GM18519 (cell line): ENCODE data around the gene QKI.
A peak's percentile ranks its signal among the peaks of the same experiment; 100 is the strongest.
"Not testable (repeated sequence)": the region's sequence is repeated elsewhere in the genome, so short reads cannot be mapped to it uniquely, and the experiment has no call there.

Experiments
- ATAC-seq: cut with Tn5 transposase; IDR thresholded peaks from one replicate; pipeline ENCODE4 v1.9.1; 2021; ENCODE audit warnings: mild to moderate bottlenecking, moderate library complexity; ENCODE audit not compliant: unreplicated experiment, low FRiP score

QKI gene

DNA sequence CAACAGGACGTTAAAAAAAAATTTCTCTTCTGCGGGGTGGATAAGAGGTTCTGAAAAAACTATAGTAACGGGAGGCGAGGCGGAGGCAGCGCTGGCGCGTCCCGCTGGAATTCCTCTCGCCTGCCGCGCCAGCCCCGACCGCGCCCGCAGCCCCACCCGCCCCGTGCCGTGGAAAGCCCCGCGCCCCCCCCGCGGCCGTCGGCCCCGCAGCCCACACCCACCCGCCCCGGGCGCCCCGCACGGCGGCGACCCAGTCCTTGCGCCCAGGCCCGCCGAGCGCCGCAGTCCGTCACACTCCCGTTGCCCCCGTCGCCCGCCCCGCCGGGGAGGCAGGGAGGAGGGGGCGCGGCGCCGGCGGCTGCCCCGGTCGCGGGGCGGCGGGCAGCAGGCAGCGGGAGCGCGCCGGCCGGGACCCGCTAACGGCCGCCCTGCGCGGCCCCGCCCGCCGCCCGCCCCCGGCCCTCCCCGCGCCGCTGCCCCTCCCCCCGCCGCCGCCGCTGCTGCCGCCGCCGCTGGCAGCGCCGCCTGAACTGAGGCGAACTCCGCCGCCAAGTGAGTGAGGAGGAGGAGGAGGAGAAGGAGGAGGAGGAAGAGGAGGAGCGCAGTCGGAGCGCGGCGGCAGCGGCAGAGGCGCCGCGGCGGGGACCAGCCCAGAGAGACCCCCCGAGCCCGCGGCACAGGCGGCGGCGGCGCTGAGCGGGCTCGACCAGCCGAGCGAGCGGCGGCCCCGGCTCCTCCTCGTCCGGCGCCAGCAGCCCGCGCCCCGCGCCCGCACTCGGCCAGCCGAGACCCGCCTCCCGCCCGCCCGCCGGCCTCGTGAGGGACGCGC lies at the start of gene QKI:
TSS of gene QKI (plus strand) at position 602 of the 829 bp plus-strand sequence. CDS start 476 bp downstream, outside the sequence.
- peak; percentile 24 for ATAC-seq

DNA sequence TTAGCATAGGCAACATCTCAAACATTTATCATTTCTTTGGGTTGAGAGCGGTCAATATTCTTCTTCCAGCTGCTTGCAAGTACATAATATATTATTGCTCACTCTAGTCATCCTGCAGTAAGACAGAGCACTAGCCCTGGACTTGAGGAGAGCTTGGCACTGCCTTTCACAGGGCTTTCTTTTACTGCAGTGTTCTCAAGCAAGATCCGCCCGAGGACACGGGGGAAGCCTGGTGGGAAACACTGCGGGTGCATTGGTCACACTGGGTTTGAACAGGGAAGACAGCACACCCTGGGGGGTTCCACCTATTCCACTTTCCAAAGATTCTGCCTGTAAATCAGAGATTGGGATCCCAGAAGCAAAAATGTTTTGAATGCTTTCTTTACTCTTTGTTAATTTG lies 48.2 kb upstream of the QKI start:
- ATAC-seq: no peak

- ATAC-seq: no peak
Observed at GRCh38 chr6:163367497-163368183, 46.9 kb upstream of the QKI start.

DNA sequence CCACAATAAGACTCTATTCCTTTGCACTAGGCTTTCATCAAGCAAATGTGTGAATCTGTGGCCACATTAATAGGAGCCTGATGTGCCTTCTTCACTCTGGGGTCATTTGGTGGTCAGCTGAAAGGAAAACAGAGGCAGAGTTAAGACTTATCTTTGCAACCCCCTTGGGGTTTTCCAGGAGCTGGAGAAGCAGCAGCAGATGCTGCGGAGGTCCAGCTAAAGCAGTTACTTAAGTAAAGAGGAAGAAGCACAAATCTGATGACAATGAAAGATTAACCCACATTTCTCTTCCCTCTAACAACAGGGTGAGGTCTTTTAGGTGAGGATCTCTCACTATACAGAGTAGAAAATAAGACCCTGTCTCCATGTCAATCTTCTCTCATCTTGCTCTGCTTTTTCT lies 45.4 kb upstream of the QKI start:
- no peak for ATAC-seq

GRCh38 chr6:163369628-163370365 lies 44.7 kb upstream of the QKI start:
- no peak for ATAC-seq

DNA sequence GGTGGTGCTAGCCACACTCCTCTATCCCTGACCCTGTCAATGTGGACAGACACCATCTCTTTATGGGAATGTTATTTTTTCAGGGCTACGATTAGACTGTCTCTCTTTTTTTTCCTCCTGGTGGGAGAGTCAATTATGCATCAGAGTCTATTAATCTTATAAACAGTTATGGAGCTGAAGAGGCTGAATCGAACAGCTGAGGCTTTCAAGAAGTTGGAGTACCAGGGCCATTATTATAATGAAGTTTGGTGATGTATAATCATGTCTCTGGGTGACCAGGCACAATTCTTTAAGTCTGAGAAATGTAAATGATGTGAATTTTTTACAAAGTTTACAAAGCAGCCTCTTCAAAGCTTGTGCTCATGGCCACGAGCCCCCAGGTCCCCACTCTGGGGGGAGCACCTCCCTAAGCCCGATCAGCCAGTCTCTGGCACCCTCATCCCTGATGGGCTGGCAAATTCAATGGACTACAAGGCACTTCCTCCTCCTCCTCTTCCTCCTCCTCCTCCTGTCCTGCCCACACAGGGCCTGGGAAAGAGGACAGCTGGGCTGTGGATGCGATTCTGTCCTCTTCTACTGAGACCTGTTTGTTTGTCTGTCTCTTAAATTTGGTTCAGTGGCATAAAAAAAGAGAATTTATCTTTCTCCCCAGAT lies 43.9 kb upstream of the QKI start:
- no peak for ATAC-seq

DNA sequence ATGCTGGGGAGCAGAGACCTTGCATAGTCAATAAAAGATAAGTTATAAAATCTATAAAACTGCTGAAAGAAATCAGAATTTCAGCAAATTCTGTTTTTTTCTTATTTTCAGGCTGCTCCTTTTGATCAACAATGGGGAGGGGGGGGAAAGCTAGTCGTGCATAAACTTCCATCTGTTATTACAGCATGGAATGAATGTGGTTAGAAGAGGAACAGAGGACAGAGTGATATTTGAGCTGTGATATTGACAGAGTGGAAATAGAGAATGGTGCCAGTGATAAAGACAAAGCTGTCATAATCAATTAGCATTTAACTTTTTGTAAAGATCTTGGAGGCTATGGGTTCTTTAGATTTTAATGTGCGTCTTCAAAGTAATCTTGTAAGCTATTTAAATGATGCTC lies 43.4 kb upstream of the QKI start:
- no peak for ATAC-seq

- no peak for ATAC-seq
Observed at GRCh38 chr6:163373240-163373639, 41.3 kb upstream of the QKI start.

GRCh38 chr6:163375361-163375760 lies 39.2 kb upstream of the QKI start:
- ATAC-seq: no peak

- no peak for ATAC-seq
Observed at GRCh38 chr6:163376187-163376586, 38.3 kb upstream of the QKI start.

GRCh38 chr6:163377561-163377960 lies 37.0 kb upstream of the QKI start:
- no peak for ATAC-seq

DNA sequence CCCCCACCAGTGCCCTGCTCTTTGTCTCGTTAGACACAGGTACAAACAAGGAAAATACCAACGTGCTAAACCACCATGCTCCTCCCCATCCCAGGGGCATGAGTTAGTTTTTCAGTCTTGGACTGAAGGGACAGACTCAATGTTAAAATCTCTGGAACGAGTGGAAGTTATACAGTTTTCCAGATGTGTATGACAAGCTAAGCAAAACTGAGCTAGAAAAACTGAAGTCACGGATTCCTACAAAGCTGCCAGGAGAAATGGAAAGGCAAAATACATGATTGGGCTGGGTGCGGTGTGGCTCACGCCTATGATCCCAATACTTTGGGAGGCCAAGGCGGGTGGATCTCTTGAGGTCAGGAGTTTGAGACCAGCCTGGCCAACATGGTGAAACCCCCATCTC lies 34.3 kb upstream of the QKI start:
- ATAC-seq: no peak

GRCh38 chr6:163381118-163381756 lies 33.3 kb upstream of the QKI start:
- ATAC-seq: no peak

- not testable (repeated sequence) for ATAC-seq
Observed at GRCh38 chr6:163383396-163383795, 31.1 kb upstream of the QKI start.

DNA sequence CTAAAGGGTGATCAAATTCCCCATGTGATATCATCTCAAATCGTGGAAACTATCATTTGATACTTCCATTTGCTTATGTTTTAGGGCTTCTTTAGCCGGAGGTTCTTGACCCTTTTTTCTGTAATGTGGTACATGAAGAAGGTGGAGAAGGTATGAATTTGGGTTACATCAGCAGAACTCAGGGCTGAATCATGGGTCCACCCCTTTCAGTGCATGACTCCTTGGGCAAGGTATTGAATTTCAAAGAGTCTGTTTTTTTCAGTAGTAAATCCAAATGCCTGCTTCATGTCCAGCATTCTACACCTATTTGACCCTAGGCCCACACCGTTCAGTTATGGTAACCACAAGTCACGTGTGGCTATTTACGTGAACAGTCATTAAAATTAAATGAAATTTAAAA lies 30.6 kb upstream of the QKI start:
- no peak for ATAC-seq

GRCh38 chr6:163384510-163384909 lies 30.0 kb upstream of the QKI start:
- ATAC-seq: no peak

DNA sequence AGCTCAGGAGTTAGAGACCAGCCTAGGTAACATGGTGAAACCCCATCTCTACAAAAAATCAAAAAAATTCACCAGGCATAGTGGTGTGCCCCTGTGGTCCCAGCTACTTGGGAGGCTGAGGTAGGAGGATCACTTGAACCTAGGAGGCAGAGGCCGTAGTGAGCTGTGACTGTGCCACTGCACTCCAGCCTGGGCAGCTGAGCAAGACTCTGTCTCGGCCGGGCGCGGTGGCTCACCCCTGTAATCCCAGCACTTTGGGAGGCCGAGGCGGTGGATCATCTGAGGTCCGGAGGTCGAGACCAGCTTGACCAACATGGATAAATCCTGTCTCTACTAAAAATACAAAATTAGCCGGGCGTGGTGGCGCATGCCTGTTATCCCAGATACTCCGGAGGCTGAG lies 29.0 kb upstream of the QKI start:
- not testable (repeated sequence) for ATAC-seq

- no peak for ATAC-seq
Observed at GRCh38 chr6:163386329-163386908, 28.1 kb upstream of the QKI start.

DNA sequence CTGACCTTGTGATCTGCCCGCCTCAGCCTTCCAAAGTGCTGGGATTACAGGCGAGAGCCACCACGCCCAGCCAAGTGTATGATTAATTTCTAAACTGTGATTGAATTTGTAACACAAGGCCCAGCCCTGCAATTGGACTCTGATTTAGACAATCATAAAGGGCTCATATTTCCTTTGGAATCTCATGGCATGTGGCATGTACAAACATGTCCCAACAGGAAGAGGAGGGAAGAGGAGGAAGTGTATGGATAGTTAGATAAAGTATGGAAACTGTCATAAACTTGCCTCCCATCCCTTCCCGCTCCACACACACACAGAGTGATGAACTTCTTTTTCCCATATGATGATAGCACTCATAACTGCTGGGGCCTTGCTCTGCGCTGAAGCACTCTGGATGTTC lies 27.2 kb upstream of the QKI start:
- ATAC-seq: no peak

- no peak for ATAC-seq
Observed at GRCh38 chr6:163389354-163389753, 25.2 kb upstream of the QKI start.
